Panc1 (cell line): ENCODE measurements around the gene ARHGAP25.

Source experiments
- CTCF ChIP-seq: fragments of 450-650 bp; IDR thresholded peaks from 2 replicates; pipeline ENCODE4 v1.5.1; 2017; ENCODE audit warnings: mild to moderate bottlenecking
- POLR2AphosphoS5 ChIP-seq: IDR thresholded peaks from 2 replicates; pipeline ENCODE4 v1.6.1; 2012; ENCODE audit warnings: mild to moderate bottlenecking, low read depth, low read length, moderate library complexity
- SIN3A ChIP-seq: IDR thresholded peaks from 2 replicates; pipeline ENCODE4 v1.6.1; 2012; ENCODE audit warnings: low read depth, mild to moderate bottlenecking, low read length, moderate library complexity, borderline replicate concordance; ENCODE audit not compliant: insufficient read depth
- TF ChIP-seq, protein P1 (sequence below), 2 experiments: IDR thresholded peaks; 2 replicates each; pipeline ENCODE4 v1.6.1; 2011 to 2012; ENCODE audit warnings: low read depth in 2 of 2, control low read depth in 1 of 2, low read length in 1 of 2, mild to moderate bottlenecking in 1 of 2, moderate library complexity in 1 of 2; ENCODE audit not compliant: insufficient read depth in 1 of 2

- TF ChIP-seq CTCF = no peak
- TF ChIP-seq POLR2AphosphoS5 = no peak
- TF ChIP-seq, protein P1, sequence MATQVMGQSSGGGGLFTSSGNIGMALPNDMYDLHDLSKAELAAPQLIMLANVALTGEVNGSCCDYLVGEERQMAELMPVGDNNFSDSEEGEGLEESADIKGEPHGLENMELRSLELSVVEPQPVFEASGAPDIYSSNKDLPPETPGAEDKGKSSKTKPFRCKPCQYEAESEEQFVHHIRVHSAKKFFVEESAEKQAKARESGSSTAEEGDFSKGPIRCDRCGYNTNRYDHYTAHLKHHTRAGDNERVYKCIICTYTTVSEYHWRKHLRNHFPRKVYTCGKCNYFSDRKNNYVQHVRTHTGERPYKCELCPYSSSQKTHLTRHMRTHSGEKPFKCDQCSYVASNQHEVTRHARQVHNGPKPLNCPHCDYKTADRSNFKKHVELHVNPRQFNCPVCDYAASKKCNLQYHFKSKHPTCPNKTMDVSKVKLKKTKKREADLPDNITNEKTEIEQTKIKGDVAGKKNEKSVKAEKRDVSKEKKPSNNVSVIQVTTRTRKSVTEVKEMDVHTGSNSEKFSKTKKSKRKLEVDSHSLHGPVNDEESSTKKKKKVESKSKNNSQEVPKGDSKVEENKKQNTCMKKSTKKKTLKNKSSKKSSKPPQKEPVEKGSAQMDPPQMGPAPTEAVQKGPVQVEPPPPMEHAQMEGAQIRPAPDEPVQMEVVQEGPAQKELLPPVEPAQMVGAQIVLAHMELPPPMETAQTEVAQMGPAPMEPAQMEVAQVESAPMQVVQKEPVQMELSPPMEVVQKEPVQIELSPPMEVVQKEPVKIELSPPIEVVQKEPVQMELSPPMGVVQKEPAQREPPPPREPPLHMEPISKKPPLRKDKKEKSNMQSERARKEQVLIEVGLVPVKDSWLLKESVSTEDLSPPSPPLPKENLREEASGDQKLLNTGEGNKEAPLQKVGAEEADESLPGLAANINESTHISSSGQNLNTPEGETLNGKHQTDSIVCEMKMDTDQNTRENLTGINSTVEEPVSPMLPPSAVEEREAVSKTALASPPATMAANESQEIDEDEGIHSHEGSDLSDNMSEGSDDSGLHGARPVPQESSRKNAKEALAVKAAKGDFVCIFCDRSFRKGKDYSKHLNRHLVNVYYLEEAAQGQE (IDR thresholded peaks at IDR 0.05; ENCODE audit: insufficient read depth in 1 of 2, low read depth in 2 of 2, low read length in 1 of 2) = no peak
- TF ChIP-seq SIN3A = no peak
These were observed 79.0 kb downstream of the ARHGAP25 start for GRCh38 chr2:68813596-68813995.
